GM19193 (cell line): ENCODE measurements around the gene NPHS1.

Experiments
- POLR2A ChIP-seq: IDR thresholded peaks from 4 replicates; pipeline ENCODE4 v1.6.1; 2011; ENCODE audit not compliant: insufficient read depth, insufficient read length; ENCODE audit errors: extremely low read depth

The NPHS1 gene

DNA sequence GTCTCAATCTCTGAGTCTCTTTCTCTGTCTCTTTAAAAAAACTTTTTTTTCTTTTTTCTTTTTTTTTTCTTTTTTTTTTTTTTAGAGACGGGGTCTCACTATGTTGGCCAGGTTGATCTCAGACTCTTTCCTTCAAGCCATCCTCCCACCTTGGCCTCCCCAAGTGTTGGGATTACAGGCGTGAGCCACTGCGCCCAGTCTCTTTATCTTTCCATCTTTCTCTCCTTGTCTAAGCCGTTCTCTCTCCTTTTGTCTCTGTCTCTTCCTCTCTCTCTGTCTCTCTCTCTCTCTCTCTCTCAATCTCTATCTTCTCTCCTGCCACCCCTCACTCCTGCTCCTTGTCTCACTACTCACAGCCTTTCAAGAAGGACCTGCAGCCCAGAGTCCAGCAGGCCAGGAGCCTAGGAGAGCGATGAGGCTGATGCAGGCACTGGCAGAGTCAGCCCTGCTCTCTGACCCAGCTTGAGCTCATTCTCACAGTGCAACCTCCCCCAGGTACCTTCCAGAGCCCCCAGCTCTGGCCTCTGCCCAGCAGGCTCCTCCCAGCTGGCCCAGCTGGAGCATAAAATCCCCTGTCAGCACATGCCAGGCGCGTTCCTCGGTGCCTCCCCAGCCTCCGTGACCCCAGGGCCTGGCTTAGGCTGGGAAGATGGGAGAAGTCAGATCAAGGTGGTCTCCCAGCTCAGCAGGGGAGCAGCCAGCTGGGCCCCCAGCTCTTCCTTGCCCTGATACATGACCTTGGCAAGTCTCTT lies at the start of gene NPHS1:
TSS of gene NPHS1 (minus strand) at position 476 of the 752 bp plus-strand sequence. CDS start 667 bp downstream, outside the sequence.
- TF ChIP-seq POLR2A, result no peak

DNA sequence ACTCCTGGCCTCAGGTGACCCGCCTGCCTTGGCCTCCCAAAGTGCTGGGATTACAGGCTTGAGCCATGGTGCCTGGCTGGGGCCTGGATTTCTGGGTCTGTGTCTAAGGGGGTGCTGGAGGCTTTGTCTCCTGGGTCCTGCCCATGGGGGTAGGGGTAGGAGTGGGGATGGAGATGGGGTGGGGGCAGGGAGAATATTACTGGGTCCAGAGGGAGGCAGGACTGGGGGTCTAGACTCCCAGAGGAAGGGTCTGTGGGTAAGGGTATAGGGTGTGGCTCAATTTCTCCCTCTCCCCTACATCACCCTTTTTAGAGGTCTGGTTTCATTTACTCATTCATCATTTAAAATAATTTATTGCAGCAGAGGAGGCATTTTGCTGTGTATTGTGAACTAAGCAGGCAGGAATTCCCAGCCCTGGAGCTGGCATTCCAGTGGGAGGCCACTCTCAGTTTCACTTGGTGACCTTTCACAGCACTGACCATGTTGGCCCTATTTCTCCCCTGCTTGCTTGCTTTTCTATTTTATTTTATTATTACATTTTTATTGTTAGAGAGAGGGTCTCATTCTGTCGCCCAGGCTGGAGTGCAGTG lies 48.8 kb upstream of the NPHS1 start:
- TF ChIP-seq POLR2A, result no peak

DNA sequence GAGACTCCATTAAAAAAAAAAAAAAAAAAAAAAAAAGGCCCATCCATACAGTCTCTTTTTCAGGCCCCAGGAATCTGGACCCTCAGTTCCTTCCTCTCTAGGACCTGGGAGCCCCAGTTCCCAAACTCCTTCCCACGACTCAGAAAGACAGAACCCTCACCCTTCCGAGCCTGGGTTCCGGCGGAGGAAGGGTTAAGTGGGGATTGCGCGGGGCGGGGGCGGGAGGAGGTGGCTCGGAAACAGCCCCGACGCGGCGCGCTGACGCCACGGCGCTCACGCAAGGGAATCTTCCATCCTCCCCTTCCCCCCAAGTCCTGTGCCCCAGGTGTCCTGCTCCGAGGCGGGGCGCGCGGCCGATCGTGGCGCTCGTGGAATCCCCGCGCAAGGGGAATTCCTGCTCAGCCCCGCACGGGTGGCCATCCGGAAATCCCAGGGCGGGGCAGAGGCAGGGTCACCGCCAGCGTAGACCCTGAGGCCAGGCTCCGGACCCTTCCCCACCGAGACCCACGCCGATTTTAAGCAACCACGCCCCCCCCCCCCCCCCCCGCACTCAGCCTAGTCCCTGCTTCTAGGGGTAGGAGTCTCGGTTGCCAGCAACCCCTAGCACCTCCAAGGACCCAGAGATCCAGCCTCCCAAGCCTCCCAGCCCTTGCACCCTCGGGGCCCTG lies 47.4 kb upstream of the NPHS1 start:
- no peak for TF ChIP-seq POLR2A

DNA sequence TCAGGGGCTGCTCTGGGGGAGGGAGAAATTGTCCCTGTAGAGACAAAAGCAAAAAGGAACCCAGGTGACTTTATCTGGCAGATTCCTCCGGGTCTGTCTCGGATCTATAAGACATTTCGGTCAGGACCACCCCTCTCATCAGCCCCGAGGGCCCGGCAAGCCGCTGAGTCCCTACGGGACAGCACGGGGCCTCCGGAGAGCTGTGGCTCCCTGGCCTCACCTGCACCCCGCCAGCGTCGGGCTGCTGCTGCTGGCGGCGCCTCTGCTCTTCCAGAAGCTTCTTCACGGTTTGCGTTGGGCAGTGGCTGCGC lies 46.1 kb upstream of the NPHS1 start:
- TF ChIP-seq POLR2A, result no peak

- TF ChIP-seq POLR2A, result no peak
Observed at GRCh38 chr19:35897706-35898451, 45.6 kb upstream of the NPHS1 start.

DNA sequence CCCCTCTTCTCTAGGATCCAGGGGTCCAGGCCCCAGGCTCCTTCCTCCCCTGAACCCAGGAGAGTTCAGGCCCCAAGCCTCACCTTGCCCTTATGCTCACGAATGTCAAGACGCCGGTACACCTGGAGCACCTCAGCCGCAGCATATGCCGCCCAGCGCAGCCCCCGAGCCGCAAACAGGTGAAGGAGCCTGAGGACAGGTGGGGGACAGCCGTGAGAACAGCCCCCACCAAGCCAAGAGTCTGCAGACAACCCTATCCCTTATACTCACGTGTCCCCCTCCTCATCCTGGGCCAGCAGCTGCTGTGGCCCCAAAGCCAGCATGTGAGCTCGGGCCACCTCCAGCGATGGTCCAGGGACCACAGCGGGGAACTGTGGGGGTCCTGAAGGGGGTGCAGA lies 44.3 kb upstream of the NPHS1 start:
- TF ChIP-seq POLR2A, result no peak

DNA sequence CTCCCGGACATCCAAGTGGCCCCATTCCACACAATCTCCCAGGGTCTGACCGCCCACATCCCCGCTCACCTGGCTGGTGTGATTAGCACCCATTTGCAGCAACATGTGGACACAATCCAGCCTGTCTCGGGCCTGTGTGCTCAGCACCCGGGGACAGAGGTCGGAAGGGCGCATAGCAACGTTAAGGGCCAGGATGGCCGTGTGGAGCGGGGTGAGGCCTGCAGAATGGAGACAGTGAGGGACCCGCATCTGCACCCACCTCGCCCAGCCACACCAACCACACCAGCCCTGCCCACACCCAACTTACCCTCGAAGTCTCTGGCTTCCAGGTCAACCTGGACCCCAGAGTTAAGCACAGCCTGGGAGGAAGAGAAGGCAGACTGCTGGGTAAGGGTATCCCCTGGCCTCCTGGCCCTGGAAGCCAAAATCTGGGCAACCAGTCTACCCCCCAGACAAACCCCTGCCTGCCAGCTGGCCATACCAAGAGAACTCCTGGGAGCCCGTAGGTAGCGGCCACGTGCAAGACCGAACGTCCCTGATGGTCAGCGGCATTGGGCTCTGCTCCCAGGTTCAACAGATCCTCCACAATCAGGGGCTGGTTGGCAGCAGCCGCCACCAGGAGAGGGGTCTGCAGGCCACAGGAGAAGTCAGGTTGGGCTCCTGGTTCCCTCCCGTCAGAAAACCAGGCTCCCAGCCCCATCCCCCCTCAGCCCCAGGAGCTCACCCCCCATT lies 43.8 kb upstream of the NPHS1 start:
- no peak for TF ChIP-seq POLR2A

- TF ChIP-seq POLR2A, result no peak
Observed at GRCh38 chr19:35894342-35894741, 42.0 kb upstream of the NPHS1 start.

- TF ChIP-seq POLR2A, result peak; percentile 23
Observed at GRCh38 chr19:35890113-35890650, 37.9 kb upstream of the NPHS1 start.

GRCh38 chr19:35889370-35890112 lies 37.2 kb upstream of the NPHS1 start:
- peak; percentile 11 for TF ChIP-seq POLR2A

- TF ChIP-seq POLR2A, result no peak
Observed at GRCh38 chr19:35888398-35888797, 36.1 kb upstream of the NPHS1 start.

- peak; percentile 50 for TF ChIP-seq POLR2A
Observed at GRCh38 chr19:35887197-35887596, 34.9 kb upstream of the NPHS1 start.

DNA sequence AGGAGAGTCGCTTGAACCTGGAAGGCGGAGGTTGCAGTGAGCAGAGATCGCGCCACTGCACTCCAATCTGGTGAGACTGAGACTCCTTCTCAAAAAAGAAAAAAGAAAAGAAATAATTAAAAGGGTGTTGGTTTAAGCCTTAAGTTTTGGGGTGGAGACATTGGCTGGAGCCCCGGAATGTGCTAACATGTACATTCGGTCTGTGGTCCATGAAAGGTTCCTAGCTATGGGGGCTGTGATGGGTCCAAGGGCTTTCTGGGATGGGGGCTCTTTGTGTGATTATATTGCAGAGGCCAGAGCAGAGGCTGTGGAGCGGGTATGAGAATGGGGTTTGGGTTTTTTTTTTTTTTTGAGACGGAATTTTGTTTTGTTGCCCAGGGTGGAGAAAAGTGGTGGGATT lies 33.6 kb upstream of the NPHS1 start:
- TF ChIP-seq POLR2A, result no peak
